GM12864 (cell line): ENCODE results near the gene TRPM1.

Source experiments
- DNase-seq: peaks from one replicate; pipeline ENCODE4 v3.0.0-alpha.2; 2011; ENCODE audit warnings: low read depth
- H3K4me3 ChIP-seq: 2 replicates; pipeline ENCODE4 v1.5.1; 2011; ENCODE audit warnings: mild to moderate bottlenecking, low read depth, low read length, control low read depth
- CTCF ChIP-seq: IDR thresholded peaks from 2 replicates; pipeline ENCODE4 v1.5.1; 2011; ENCODE audit warnings: low read depth, mild to moderate bottlenecking, moderate library complexity, low read length, control low read depth, inconsistent platforms; ENCODE audit errors: missing control alignments

TRPM1 gene

GRCh38 chr15:31013863-31014607, 87.5 kb downstream of the TRPM1 start:
- DNase-seq = no peak
- TF ChIP-seq CTCF = no peak

GRCh38 chr15:31012455-31012854, 89.1 kb downstream of the TRPM1 start:
- no peak for TF ChIP-seq CTCF
- H3K4me3 ChIP-seq = no peak overlapping the region
- no peak for DNase-seq

More at GRCh38 chr15:31013863-31014607, 87.5 kb downstream of the TRPM1 start:
- no peak overlapping the region for H3K4me3 ChIP-seq

GRCh38 chr15:31010036-31010435, 91.5 kb downstream of the TRPM1 start:
- H3K4me3 ChIP-seq = no peak overlapping the region
- DNase-seq = no peak
- TF ChIP-seq CTCF = no peak

- TF ChIP-seq CTCF = no peak
- no peak for DNase-seq
- no peak overlapping the region for H3K4me3 ChIP-seq
Measured at GRCh38 chr15:31005660-31006059, 95.9 kb downstream of the TRPM1 start.

- no peak for TF ChIP-seq CTCF
- H3K4me3 ChIP-seq = peak overlapping the region; percentile 7
- DNase-seq = peak; percentile 94
Measured at GRCh38 chr15:31004220-31004733, 97.2 kb downstream of the TRPM1 start.

- DNase-seq = no peak
- no peak overlapping the region for H3K4me3 ChIP-seq
- TF ChIP-seq CTCF = no peak
Measured at GRCh38 chr15:31001702-31002101, 99.8 kb downstream of the TRPM1 start.

GRCh38 chr15:30999729-31000128, 101.8 kb downstream of the TRPM1 start:
- DNase-seq = no peak
- no peak overlapping the region for H3K4me3 ChIP-seq
- no peak for TF ChIP-seq CTCF
